ENCODE measurements around the gene EEA1. TPM values are rescaled to one million over a fixed set of nuclear protein-coding genes. Genes with fewer than 3 reads are reported as not detected.
A peak's percentile ranks its signal among the peaks of the same experiment; 100 is the strongest.

Gene EEA1
- total RNA-seq, 1 experiment from 2014 or later = 68.9 TPM

DNA sequence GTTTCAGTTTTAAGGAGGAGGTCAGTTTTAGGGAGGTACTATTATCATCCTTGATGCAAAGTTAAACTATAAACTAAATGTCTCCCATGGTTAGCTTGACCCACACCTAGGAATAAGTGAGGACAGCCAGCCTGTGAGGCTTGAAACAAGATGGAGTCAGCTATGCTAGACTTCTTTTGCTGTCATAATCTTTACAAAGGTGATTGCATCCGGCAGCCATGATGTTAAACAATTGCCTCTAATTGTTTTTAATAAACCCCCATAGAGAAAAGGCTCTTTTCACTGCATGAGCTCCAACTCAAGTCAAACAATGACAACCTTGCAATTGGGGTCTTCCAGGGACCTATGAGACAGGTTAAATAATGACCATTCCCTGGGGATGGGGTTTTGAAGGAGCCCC is 45.7 kb upstream of the EEA1 start:
- CTCF ChIA-PET = no interaction called here
- no peak overlapping the region for H3K27ac Mint-ChIP-seq (ENCODE audit: unreplicated experiment)

GRCh38 chr12:92973614-92974013 is 44.5 kb upstream of the EEA1 start:
- Mint-ChIP-seq H3K4me3 (ENCODE audit: unreplicated experiment) (no peak overlapping the region), H3K27ac (ENCODE audit: unreplicated experiment) (peak overlapping the region; percentile 53), H3K9me3 (ENCODE audit: unreplicated experiment) (no peaks in the 10 kb centered on the region), H3K27me3 (ENCODE audit: insufficient read depth, unreplicated experiment) (no peaks in the 10 kb centered on the region), H3K36me3 (ENCODE audit: insufficient read depth, unreplicated experiment) (peaks cover 5% of the 10 kb centered on the region), H3K4me1 (ENCODE audit: low read depth, unreplicated experiment) (peaks cover 7% of the 10 kb centered on the region)
- ChIA-PET POLR2A (interaction anchor here (1.0 kb wide), 1 partner anchor 44 kb away, joined by 3 read pairs; the partner anchor contains the start of gene EEA1), CTCF (no interaction called here)
- no peak overlapping the region for H3K4me3 ChIP-seq (ENCODE audit: low read depth, low read length)
- BruUV-seq (replicated peaks) = no TSS peak
- intact Hi-C loops (cut with micrococcal nuclease; ENCODE audit: unreplicated experiment) = no loop called here
- no peaks in the 10 kb centered on the region for H3K27me3 ChIP-seq (replicated peaks; ENCODE audit: control insufficient read depth, insufficient read depth, low read length)
- DNase-seq = peak; percentile 50
- H3K36me3 ChIP-seq (ENCODE audit: control insufficient read depth, insufficient read depth, low read length) = no peaks in the 10 kb centered on the region
- peaks cover 15% of the 10 kb centered on the region for H3K9me3 ChIP-seq
- TF ChIP-seq CTCF (IDR thresholded peaks at IDR 0.05; ENCODE audit: insufficient read depth in 1 of 2, low read depth in 1 of 2, low read length in 1 of 2, severe bottlenecking in 1 of 2, unreplicated experiment in 1 of 2) = no peak
- H3K4me1 ChIP-seq = peaks cover 20% of the 10 kb centered on the region

More for the DNA sequence above, 45.7 kb upstream of the EEA1 start:
- H3K9me3 Mint-ChIP-seq (ENCODE audit: unreplicated experiment) = no peaks in the 10 kb centered on the region
- TF ChIP-seq CTCF (IDR thresholded peaks at IDR 0.05; ENCODE audit: insufficient read depth in 1 of 2, low read depth in 1 of 2, low read length in 1 of 2, severe bottlenecking in 1 of 2, unreplicated experiment in 1 of 2) = no peak
- H3K36me3 ChIP-seq (ENCODE audit: control insufficient read depth, insufficient read depth, low read length) = no peaks in the 10 kb centered on the region
- DNase-seq = no peak
- intact Hi-C loops (cut with micrococcal nuclease; ENCODE audit: unreplicated experiment) = no loop called here
- H3K4me3 Mint-ChIP-seq (ENCODE audit: unreplicated experiment) = no peak overlapping the region
- POLR2A ChIA-PET = no interaction called here
- H3K36me3 Mint-ChIP-seq (ENCODE audit: insufficient read depth, unreplicated experiment) = peaks cover 5% of the 10 kb centered on the region
- H3K27me3 ChIP-seq (replicated peaks; ENCODE audit: control insufficient read depth, insufficient read depth, low read length) = no peaks in the 10 kb centered on the region
- H3K27me3 Mint-ChIP-seq (ENCODE audit: insufficient read depth, unreplicated experiment) = no peaks in the 10 kb centered on the region
- peaks cover 20% of the 10 kb centered on the region for H3K4me1 ChIP-seq
- peaks cover 15% of the 10 kb centered on the region for H3K9me3 ChIP-seq
- no peak overlapping the region for H3K4me3 ChIP-seq (ENCODE audit: low read depth, low read length)
- BruUV-seq (replicated peaks) = no TSS peak
- peaks cover 7% of the 10 kb centered on the region for H3K4me1 Mint-ChIP-seq (ENCODE audit: low read depth, unreplicated experiment)

GRCh38 chr12:92971859-92972524 is 42.9 kb upstream of the EEA1 start:
- Mint-ChIP-seq H3K27me3 (ENCODE audit: insufficient read depth, unreplicated experiment) (no peaks in the 10 kb centered on the region), H3K36me3 (ENCODE audit: insufficient read depth, unreplicated experiment) (peaks cover 5% of the 10 kb centered on the region), H3K9me3 (ENCODE audit: unreplicated experiment) (no peaks in the 10 kb centered on the region), H3K27ac (ENCODE audit: unreplicated experiment) (no peak overlapping the region), H3K4me1 (ENCODE audit: low read depth, unreplicated experiment) (peaks cover 7% of the 10 kb centered on the region), H3K4me3 (ENCODE audit: unreplicated experiment) (no peak overlapping the region)
- ChIA-PET POLR2A (no interaction called here), CTCF (no interaction called here)
- Histone ChIP-seq H3K9me3 (peaks cover 15% of the 10 kb centered on the region), H3K4me1 (peaks cover 20% of the 10 kb centered on the region), H3K36me3 (ENCODE audit: control insufficient read depth, insufficient read depth, low read length) (no peaks in the 10 kb centered on the region), H3K4me3 (ENCODE audit: low read depth, low read length) (no peak overlapping the region), H3K27me3 (replicated peaks; ENCODE audit: control insufficient read depth, insufficient read depth, low read length) (no peaks in the 10 kb centered on the region)
- DNase-seq = no peak
- TF ChIP-seq CTCF (IDR thresholded peaks at IDR 0.05; ENCODE audit: insufficient read depth in 1 of 2, low read depth in 1 of 2, low read length in 1 of 2, severe bottlenecking in 1 of 2, unreplicated experiment in 1 of 2) = no peak
- BruUV-seq (replicated peaks) = no TSS peak
- intact Hi-C loops (cut with micrococcal nuclease; ENCODE audit: unreplicated experiment) = loop anchor here (2.0 kb wide), 1 partner anchor 25 kb away; no protein-coding TSS in a partner anchor
